Measurements from ENCODE around the gene LMO2.
"Not testable (repeated sequence)": the region's sequence is repeated elsewhere in the genome, so short reads cannot be mapped to it uniquely, and the experiment has no call there.

Gene LMO2

DNA sequence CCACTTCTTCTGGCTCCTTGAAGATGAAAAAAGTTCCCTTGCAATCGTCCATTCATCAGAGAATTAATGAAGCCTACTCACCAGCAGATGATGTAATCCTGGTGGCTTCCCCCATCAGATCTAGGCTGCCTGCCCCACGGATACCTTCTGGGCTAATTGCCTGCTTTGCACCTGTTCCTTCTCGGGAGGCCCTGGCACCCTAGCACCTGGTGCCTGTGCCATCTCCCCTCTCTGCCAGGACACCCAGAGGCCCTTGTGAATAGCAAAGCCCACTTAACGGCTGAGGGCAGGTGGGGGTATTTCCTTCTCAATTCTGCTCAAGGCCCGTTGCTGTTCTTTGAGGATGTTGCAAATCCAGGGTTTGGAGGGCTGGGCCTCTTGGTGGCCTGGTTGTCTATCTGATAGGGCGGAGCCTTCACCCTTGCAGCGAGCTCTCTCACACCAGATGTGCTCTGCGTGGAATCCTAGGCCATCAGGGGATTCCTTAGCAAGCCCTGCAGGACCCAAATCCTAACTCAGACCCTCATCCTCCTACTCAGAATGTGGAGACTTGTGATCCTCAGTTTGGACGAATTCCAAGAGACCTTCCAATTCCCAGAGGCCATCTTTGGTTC, at the start of gene LMO2:
Gene LMO2, minus strand, starts transcription at position 363 of the 614 bp plus-strand sequence. CDS start 22,360 bp downstream, outside the sequence.
- DNase-seq (ENCODE audit: low read depth), result no peak

DNA sequence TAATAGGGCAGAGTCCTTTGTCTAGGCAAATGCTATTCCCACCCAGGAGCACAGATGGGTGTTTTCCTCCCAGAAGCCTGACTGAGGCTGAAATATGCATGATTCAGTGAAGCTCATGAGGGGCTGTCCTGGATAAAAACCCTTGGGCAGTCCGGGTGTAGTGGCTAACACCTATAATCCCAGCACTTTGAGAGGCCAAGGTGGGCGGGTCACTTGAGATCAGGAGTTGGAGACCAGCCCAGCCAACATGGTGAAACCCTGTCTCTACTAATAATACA, 48.6 kb upstream of the LMO2 start:
- no peak for DNase-seq (ENCODE audit: low read depth)
- no peak overlapping the region for H3K4me3 ChIP-seq (ENCODE audit: low read depth, low read length)

More for the DNA sequence above, at the start of gene LMO2:
- no peak within 1 kb of the TSS for H3K4me3 ChIP-seq (ENCODE audit: low read depth, low read length)

DNA sequence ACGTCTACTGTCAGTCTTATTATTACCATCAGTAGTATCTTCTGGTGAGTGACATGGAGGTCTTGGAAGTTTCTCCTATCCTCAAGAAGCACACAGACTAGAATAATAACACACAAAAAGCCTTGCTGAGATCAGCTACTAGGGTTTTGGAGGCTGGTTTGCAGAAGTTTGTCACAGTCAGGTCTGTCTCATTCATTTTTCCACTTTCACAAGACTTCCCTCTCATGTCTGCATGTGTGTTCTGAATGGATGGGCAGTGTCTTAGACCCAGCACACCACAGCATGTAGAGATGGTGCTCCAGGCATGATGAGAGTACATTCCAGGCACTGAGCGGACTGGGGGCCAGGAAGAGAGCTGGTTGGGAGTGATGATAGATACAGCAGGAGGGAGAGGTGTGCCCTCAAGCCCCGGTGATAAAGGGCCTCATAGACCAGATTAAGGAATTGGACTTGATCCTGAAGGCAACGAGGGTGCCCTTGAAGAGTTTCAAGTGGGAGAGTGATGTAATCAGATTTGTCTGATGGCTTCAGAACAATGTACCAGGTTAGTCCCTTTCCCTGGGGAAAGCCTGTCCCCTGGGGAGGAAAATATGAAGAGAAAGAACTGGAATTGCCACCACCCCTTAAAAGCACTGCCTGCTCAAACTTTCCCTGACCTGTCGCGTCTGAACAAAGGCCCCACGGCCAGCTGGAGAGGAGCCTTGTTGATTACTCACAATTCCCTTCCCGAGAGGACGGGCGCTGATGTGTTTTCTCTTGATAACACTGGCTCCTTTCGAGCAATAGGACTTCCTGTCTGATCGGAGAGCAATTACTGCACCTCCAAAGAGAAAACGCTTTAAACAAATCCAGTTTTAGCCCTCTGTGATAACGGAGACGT, 45.1 kb upstream of the LMO2 start:
- no peak overlapping the region for H3K4me3 ChIP-seq (ENCODE audit: low read depth, low read length)
- DNase-seq (ENCODE audit: low read depth), result no peak

DNA sequence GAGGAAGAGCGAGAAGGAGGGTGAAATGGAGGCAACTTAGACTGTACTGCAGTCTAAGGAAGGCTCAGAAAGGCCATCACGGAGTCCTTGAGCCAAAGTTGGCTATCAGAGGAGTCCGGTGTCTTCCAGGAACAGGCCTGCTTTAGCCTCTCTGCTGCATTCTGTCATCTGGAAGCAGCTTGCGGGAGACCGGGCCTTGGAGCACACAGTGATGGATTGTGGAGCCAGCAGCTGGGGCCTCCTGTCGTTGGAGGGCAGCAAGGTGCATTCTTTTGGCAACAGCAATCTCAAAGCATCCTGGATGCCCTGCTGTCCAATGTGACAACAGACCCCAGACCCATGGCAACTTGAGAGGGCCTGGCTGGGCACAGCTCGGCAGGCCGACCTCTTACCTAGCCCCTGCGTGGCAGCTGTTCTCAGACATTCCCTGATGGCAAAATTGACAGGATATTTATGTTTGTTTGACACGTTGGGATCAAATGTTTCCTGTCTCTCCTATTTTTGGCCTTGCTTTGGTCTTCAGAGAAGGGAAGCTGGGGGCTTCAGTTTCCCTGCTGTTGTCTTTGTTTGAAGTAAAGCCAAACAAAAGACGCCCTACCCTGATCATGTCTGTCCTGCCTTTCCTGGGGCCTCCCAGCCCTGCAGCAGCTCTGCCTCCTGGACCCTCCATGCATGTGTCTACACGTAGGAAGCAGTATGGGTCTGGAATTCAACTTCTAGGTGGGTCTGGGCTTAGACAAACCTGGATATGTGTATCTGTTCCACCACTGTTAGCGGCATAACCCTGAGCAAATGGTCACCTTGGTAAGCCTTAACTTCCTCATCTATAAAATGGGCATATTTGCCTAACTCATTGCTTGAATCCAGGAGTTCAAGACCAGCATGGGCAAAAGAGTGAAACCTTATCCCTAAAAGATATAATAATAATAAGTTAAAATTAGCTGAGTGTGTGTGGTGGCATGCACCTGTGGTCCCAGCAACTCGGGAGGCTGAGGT, 43.9 kb upstream of the LMO2 start:
- no peak for DNase-seq (ENCODE audit: low read depth)
- no peak overlapping the region for H3K4me3 ChIP-seq (ENCODE audit: low read depth, low read length)

- no peak for DNase-seq (ENCODE audit: low read depth)
- H3K4me3 ChIP-seq (ENCODE audit: low read depth, low read length), result no peak overlapping the region
Observed at GRCh38 chr11:33935005-33935404, 43.1 kb upstream of the LMO2 start.

DNA sequence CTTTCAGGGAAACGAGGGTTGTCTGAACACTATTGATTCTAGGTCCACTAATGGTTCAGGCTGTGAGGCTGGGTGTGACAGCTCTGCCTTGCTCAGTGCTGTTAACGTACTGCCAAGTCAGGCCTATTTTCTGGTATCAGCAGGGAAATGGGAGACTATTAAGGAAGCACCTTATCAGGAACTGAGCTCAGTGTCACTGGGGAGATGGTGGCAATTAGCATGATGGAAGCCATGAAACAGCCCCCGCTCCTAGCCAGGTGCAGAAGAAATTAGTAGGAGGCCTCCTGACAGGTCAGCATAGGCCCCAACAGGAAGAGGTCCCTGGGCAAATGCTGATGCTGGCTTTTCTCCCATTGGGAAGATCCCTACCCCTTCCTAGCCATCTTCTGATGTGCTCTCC, 42.6 kb upstream of the LMO2 start:
- DNase-seq (ENCODE audit: low read depth), result no peak
- no peak overlapping the region for H3K4me3 ChIP-seq (ENCODE audit: low read depth, low read length)

- H3K4me3 ChIP-seq (ENCODE audit: low read depth, low read length), result no peak overlapping the region
- no peak for DNase-seq (ENCODE audit: low read depth)
Observed at GRCh38 chr11:33933602-33934001, 41.7 kb upstream of the LMO2 start.

GRCh38 chr11:33932721-33933120, 40.8 kb upstream of the LMO2 start:
- DNase-seq (ENCODE audit: low read depth), result no peak
- no peak overlapping the region for H3K4me3 ChIP-seq (ENCODE audit: low read depth, low read length)

DNA sequence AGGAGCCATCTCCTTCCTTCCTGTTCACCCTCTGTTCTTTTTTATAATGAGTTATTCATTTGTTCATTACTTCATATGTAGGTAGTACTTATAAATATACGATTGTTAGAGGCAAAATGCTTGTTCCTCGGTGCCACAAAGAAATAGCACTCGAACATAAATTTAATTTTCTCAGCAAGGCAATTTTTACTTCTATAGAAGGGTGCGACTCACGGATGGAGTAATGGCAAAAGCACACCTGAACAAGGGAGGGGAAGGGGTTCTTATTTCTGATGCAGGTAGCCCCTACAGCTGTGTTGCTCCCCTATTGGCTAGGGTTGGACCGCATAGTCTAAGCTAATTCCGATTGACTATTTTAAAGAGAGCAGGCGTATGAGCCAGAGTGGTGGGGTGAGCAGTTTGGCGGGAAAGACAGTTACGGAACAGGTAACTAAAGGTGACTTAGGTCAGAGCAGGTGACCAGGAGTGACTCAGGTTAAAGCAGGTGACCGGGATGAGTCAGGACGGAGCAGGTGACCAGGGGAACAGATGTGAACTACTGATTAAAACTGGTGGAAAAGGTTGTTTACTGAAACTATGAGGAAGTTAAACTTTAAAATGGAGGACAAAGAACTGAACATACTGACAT, 40.0 kb upstream of the LMO2 start:
- not testable (repeated sequence) for H3K4me3 ChIP-seq (ENCODE audit: low read depth, low read length); DNase-seq (ENCODE audit: low read depth)

GRCh38 chr11:33931067-33931466, 39.2 kb upstream of the LMO2 start:
- H3K4me3 ChIP-seq (ENCODE audit: low read depth, low read length), result no peak overlapping the region
- DNase-seq (ENCODE audit: low read depth), result no peak

- no peak for DNase-seq (ENCODE audit: low read depth)
- no peak overlapping the region for H3K4me3 ChIP-seq (ENCODE audit: low read depth, low read length)
Observed at GRCh38 chr11:33930317-33931021, 38.6 kb upstream of the LMO2 start.

- no peak overlapping the region for H3K4me3 ChIP-seq (ENCODE audit: low read depth, low read length)
- DNase-seq (ENCODE audit: low read depth), result no peak
Observed at GRCh38 chr11:33928564-33928963, 36.7 kb upstream of the LMO2 start.

- no peak for DNase-seq (ENCODE audit: low read depth)
- H3K4me3 ChIP-seq (ENCODE audit: low read depth, low read length), result no peak overlapping the region
Observed at GRCh38 chr11:33926671-33927552, 35.0 kb upstream of the LMO2 start.

- no peak for DNase-seq (ENCODE audit: low read depth)
- H3K4me3 ChIP-seq (ENCODE audit: low read depth, low read length), result no peak overlapping the region
Observed at GRCh38 chr11:33924341-33924740, 32.5 kb upstream of the LMO2 start.

DNA sequence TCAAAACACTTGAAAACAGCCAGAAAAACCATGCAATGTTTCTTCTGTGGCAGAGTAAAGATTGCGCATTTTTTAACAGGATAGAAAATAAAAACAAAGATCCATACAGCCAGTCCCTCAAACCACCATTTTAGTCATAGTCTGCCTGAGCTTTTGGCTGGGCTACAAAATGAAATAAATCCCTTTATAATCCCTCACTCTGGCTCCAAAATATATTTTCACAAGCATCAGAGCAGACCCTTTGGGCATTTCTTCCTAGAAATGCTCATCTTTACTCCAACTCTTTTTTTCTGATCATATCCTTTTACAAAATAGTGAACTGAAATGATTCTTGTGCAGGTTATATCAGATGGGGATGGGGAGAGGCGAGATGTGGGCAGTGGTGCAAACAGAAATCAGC, 31.8 kb upstream of the LMO2 start:
- H3K4me3 ChIP-seq (ENCODE audit: low read depth, low read length), result no peak overlapping the region
- DNase-seq (ENCODE audit: low read depth), result no peak

DNA sequence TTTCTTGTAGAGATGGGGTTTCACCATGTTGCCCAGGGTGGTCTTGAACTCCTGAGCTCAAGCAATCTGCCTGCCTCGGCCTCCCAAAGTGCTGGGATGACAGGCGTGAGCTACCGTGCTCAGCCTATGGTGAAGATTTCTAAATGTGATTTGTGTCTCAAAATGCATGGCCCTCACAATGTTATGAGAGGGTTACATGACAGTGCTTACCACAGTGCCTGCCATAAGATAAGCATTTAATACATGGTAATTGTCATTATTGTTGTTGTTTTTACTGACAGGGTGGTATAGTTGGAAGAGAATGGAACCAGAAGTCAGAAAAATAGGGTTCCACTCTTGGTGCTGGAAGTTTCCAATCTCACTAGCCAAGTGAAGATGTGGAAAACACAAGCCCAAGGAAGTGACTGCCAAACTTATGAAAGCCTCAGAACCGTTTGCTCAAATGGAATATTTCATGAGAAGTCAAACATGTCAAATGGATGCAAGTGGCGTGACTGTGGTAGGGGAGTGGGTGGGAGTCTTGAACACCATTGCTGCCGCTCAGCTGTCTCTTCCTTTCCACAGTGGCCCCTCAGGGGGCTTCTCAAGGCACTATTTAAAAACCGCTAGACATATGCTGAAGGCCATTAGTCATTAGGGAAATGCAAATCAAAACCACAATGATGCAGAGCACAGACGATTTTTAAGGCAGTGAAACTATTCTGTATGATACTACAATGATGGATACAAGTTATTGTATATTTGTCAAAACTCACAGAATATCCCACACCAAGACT, 29.1 kb upstream of the LMO2 start:
- DNase-seq (ENCODE audit: low read depth), result no peak

DNA sequence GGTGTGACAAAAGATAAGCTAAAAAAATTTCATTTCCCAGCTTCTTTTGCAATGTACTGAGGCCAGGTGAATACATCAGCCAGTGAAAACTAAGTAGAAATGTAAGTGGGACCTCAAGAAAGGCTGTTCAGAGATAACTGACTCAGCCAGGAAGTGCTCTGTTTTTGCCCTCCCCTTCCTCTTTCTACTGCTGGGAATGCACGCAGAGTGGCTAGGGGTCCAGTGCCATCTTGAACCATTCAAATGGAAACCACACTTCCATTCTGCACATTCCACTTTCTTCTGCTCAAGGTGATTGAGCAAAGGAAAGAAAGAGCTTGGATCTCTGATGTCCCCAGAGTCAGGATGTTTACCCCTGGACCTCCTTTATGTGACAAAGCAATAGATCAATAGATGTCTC, 27.8 kb upstream of the LMO2 start:
- no peak overlapping the region for H3K4me3 ChIP-seq (ENCODE audit: low read depth, low read length)
- no peak for DNase-seq (ENCODE audit: low read depth)

More for the DNA sequence above, 29.1 kb upstream of the LMO2 start:
- H3K4me3 ChIP-seq (ENCODE audit: low read depth, low read length), result no peak overlapping the region
